Breast epithelium (tissue), 4 donors: Measurements from ENCODE around the gene CD99L2. TPM values are rescaled to one million over a fixed set of nuclear protein-coding genes. Genes with fewer than 3 reads are reported as not detected.

ENCODE experiments used
- DNase-seq, 2 donors: peaks; one replicate each; pipeline ENCODE4 v3.0.0-alpha.2; 2019; ENCODE audit warnings: low spot score in 2 of 2
- H3K27ac ChIP-seq, 2 donors: fragments of 200-600 bp; sonication (generic) in 1 of 2; one replicate each; pipeline ENCODE4 v1.5.1; 2016 to 2019; ENCODE audit warnings: mild to moderate bottlenecking in 1 of 2
- H3K27me3 ChIP-seq, 2 donors: fragments of 200-600 bp; sonication (generic) in 1 of 2; one replicate each; pipeline versions ENCODE4 v1.5.1 to v1.6.0; 2017 to 2019; ENCODE audit warnings: control low read depth in 1 of 2, mild to moderate bottlenecking in 1 of 2
- H3K36me3 ChIP-seq: fragments of 200-600 bp; one replicate; pipeline ENCODE4 v1.5.1; 2019
- H3K4me1 ChIP-seq, 2 donors: fragments of 200-600 bp; sonication (generic); one replicate each; pipeline ENCODE4 v1.5.1; 2016 to 2019; ENCODE audit warnings: control low read depth in 1 of 2
- H3K4me3 ChIP-seq, 3 donors: fragments of 200-600 bp; sonication (generic); 1 replicate in 2 of 3; 2 replicates in 1 of 3; pipeline ENCODE4 v1.5.1; 2016 to 2019; ENCODE audit warnings: mild to moderate bottlenecking in 3 of 3, moderate library complexity in 2 of 3
- H3K9me3 ChIP-seq, 2 donors: fragments of 200-600 bp; sonication (generic) in 1 of 2; one replicate each; pipeline ENCODE4 v1.5.1; 2016 to 2019; ENCODE audit warnings: control low read depth in 1 of 2
- POLR2A ChIP-seq: fragments of 450-650 bp; IDR thresholded peaks from one replicate; pipeline ENCODE4 v1.6.1; 2016; ENCODE audit warnings: antibody characterized with exemption, mild to moderate bottlenecking, moderate library complexity
- POLR2AphosphoS5 ChIP-seq, 3 donors: sonication (generic); formaldehyde crosslinking; IDR thresholded peaks; one replicate each; pipeline ENCODE4 v1.6.1; 2017; ENCODE audit warnings: antibody characterized with exemption in 3 of 3
- intact Hi-C: fragments of 100-400 bp; cut with DNase I; formaldehyde crosslinking; loops from one replicate; pipeline ENCODE4 v1.15.1; 2023; ENCODE audit warnings: low total_unique reads
- total RNA-seq, 3 donors: library from RNA; depleted of rRNA; stranded (reverse); fragments of >200 nt; gene quantifications; one replicate each; pipeline ENCODE4 v1.1.0, GENCODE V29; 2016
- TF ChIP-seq, protein P1 (sequence below), 3 donors: fragments of 450-650 bp; IDR thresholded peaks; one replicate each; pipeline ENCODE4 v1.5.1; 2016 to 2017; ENCODE audit warnings: antibody characterized with exemption in 3 of 3, mild to moderate bottlenecking in 3 of 3, moderate library complexity in 3 of 3

Gene CD99L2
- total RNA-seq, 3 donors from 2014 or later: 28.1 to 81.4 (median 32.1) TPM

DNA sequence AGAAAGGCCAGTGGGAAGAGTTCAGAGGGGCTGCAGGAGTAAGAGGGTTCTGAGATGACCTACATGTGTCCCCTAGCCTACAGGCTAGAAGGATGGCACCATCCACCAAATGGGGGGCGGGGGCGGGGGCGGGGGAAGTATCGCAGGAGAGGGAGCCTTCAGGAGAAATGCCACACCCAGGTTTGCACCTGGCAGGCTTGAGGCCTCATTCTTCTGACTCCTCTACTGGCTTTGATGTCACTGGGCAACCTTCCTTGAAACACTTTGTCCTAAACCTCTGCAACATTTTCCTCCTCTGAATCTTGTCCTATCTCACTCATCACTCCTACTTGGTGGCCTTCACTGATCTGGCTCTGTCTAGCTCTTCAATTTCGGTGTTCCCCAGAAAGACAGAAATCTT is 24.0 kb downstream of the CD99L2 start:
- DNase-seq: no peak
- no peaks in the 10 kb centered on the region for H3K4me1 ChIP-seq
- H3K4me3 ChIP-seq: no peak overlapping the region
- H3K27ac ChIP-seq: no peak overlapping the region
- no peaks in the 10 kb centered on the region for H3K27me3 ChIP-seq
- no peak for TF ChIP-seq POLR2AphosphoS5 (IDR thresholded peaks at IDR 0.05)
- no peak for TF ChIP-seq POLR2A
- TF ChIP-seq, protein P1, sequence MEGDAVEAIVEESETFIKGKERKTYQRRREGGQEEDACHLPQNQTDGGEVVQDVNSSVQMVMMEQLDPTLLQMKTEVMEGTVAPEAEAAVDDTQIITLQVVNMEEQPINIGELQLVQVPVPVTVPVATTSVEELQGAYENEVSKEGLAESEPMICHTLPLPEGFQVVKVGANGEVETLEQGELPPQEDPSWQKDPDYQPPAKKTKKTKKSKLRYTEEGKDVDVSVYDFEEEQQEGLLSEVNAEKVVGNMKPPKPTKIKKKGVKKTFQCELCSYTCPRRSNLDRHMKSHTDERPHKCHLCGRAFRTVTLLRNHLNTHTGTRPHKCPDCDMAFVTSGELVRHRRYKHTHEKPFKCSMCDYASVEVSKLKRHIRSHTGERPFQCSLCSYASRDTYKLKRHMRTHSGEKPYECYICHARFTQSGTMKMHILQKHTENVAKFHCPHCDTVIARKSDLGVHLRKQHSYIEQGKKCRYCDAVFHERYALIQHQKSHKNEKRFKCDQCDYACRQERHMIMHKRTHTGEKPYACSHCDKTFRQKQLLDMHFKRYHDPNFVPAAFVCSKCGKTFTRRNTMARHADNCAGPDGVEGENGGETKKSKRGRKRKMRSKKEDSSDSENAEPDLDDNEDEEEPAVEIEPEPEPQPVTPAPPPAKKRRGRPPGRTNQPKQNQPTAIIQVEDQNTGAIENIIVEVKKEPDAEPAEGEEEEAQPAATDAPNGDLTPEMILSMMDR (IDR thresholded peaks at IDR 0.05): no peak
- intact Hi-C loops: no loop called here
- H3K9me3 ChIP-seq: no peaks in the 10 kb centered on the region
- H3K36me3 ChIP-seq: no peaks in the 10 kb centered on the region

DNA sequence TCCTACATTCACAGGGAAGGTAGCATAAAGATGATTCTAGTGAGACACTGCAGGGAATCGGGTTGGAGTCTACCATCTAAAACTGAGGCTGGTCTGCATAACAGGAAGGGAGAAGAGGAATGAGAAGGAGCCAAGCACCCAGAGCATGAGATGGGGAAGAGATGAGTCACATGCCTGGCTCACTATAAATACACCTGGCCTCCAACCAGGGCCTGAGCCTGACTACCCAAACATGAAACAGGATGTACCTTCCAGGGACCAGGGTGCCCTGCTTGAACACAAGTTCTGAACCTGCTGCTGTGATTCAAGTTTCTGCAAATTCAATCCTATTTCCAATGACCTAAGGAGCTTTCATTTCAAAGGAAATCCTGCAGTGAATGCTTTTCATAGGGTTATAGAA is 24.9 kb downstream of the CD99L2 start:
- intact Hi-C loops: no loop called here
- Histone ChIP-seq H3K36me3 (no peaks in the 10 kb centered on the region), H3K4me3 (no peak overlapping the region), H3K4me1 (no peaks in the 10 kb centered on the region), H3K9me3 (no peaks in the 10 kb centered on the region), H3K27ac (no peak overlapping the region), H3K27me3 (no peaks in the 10 kb centered on the region)
- TF ChIP-seq, protein P1 (IDR thresholded peaks at IDR 0.05): no peak
- TF ChIP-seq POLR2A: no peak
- TF ChIP-seq POLR2AphosphoS5 (IDR thresholded peaks at IDR 0.05): no peak
- DNase-seq: no peak

DNA sequence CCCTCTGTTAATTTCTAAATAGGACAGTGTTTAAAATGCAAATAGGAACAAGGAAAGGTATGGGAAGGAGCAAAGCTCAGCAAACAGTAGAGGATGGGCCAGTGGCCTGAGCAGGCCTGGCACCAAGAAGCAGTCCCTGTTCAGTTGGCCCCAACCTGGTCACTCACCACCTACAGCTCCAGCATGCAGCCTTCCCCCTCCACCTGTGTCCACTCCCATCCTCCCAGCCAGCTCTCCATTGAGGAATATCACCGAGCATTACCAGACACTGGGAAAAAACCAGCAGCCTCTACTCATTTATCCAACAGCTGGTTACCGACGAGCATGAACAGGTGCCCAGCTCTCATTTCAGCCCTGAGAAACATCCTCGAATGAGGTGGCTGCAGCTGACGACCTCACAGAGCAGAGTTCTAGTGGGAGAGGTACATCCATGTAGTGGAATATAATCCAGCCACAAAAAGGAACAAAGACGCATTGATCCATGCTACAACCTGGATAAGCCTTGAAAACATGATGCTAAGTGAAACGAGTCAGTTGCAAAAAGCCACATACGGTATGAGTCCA is 25.6 kb downstream of the CD99L2 start:
- intact Hi-C loops: no loop called here
- TF ChIP-seq, protein P1 (IDR thresholded peaks at IDR 0.05): no peak
- TF ChIP-seq POLR2AphosphoS5 (IDR thresholded peaks at IDR 0.05) (no peak), POLR2A (no peak)

DNA sequence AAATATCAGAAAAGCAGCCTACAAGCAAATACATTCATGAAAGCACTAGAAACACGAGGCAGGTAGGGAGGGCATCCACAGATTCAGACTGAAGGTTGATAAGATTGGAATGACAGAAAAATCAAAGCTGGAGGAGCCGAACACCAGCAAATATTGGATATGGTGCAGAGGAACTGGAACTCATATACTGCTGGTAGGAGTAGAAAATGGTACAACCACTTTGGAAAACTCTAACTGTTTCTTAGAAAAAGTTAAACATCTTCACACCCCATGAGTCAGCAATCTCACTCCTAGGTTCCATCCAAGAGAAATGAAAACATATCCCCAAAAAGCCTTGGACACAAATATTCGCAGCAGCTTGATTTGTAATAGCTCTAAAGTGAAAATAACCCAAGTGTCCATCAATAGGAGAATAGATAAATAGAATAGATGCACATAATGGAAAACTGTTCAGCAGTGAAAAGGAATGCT is 27.1 kb downstream of the CD99L2 start:
- H3K9me3 ChIP-seq: no peaks in the 10 kb centered on the region
- no peak overlapping the region for H3K4me3 ChIP-seq
- H3K27me3 ChIP-seq: no peaks in the 10 kb centered on the region
- no peaks in the 10 kb centered on the region for H3K4me1 ChIP-seq
- no peak for DNase-seq
- no peak for TF ChIP-seq POLR2A
- no peak for TF ChIP-seq POLR2AphosphoS5 (IDR thresholded peaks at IDR 0.05)
- TF ChIP-seq, protein P1 (IDR thresholded peaks at IDR 0.05): no peak
- no peak overlapping the region for H3K27ac ChIP-seq
- intact Hi-C loops: no loop called here
- H3K36me3 ChIP-seq: no peaks in the 10 kb centered on the region

More for the DNA sequence above, 25.6 kb downstream of the CD99L2 start:
- Histone ChIP-seq H3K36me3 (no peaks in the 10 kb centered on the region), H3K4me1 (no peaks in the 10 kb centered on the region), H3K27me3 (no peaks in the 10 kb centered on the region), H3K9me3 (no peaks in the 10 kb centered on the region), H3K27ac (no peak overlapping the region), H3K4me3 (no peak overlapping the region)
- no peak for DNase-seq

DNA sequence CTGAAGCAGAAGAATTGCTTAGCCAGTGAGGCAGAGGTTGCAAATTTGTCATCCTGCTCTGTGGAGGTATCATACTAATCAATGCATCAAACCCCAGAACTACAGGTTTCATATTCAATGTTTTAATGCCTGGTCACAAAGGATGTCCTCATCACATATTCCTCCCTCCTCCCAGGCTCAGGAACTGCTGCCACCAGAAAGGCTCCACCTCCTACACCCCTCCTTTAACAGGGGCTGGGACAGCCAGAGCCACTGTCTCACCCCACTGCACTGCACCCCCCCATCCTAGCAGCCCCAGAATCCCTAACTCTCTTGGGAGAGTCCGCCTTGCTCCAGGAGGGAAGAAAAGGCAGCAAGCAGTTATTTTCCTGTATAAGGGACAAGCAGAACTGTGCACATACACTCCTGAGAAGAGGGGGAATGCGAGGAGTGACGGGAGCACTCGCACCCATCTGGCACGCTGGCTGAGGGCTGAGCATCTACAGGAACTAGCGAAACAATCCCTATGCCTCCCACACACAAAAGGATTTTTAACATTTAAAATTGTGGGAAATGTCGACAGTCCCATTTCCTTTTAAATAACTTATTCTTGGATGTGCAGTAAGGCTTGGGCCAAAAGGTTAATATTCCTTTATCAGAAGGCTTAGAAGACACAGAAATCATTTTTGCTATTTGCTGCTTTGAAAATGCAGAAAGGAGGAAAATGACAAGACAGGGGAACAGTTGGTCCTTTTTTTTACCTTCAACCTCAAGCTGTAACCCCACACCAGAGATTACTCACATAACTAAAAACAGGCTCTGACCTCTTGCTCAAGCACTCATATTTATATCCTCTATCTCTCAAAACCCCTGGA is 27.8 kb downstream of the CD99L2 start:
- DNase-seq: no peak
- Histone ChIP-seq H3K9me3 (no peaks in the 10 kb centered on the region), H3K27ac (peak overlapping the region in 1 of 2 donors; percentile 35), H3K4me1 (no peaks in the 10 kb centered on the region), H3K36me3 (no peaks in the 10 kb centered on the region), H3K27me3 (no peaks in the 10 kb centered on the region), H3K4me3 (no peak overlapping the region)
- no peak for TF ChIP-seq POLR2A
- TF ChIP-seq POLR2AphosphoS5 (IDR thresholded peaks at IDR 0.05): no peak
- TF ChIP-seq, protein P1 (IDR thresholded peaks at IDR 0.05): no peak
- intact Hi-C loops: no loop called here
